ENCODE measurements around the gene OST4.

GRCh38 chr2:27080140-27080469, 8.7 kb upstream of the OST4 start:
- TF ChIP-seq EP300 (IDR thresholded peaks at IDR 0.05) (no peak), CTCF (IDR thresholded peaks at IDR 0.05) (no peak), POLR2A (IDR thresholded peaks at IDR 0.05; ENCODE audit: low read depth) (no peak), POLR2AphosphoS5 (IDR thresholded peaks at IDR 0.05) (no peak)

Measured in esophagus muscularis mucosa (tissue), 4 donors.